Heart right ventricle (tissue), 16 donors: ENCODE data around the gene SEMA5A. TPM values are rescaled to one million over a fixed set of nuclear protein-coding genes. Genes with fewer than 3 reads are reported as not detected.

Experiments
- ATAC-seq, 8 donors: fragments of 200-7000 bp; cut with Tn5 transposase; one replicate each; pipeline ENCODE4 v1.9.1; 2020; ENCODE audit warnings: mild to moderate bottlenecking in 8 of 8, moderate library complexity in 8 of 8, moderate number of reproducible peaks in 1 of 8
- DNase-seq, 2 donors: peaks; one replicate each; pipeline ENCODE4 v3.0.0-alpha.2; 2020
- H3K27ac ChIP-seq, 10 donors: fragments of 200-600 bp; sonication (generic) in 2 of 10; one replicate each; pipeline versions ENCODE4 v1.5.0 to v1.8.0; 2020 to 2022; ENCODE audit warnings: mild to moderate bottlenecking in 3 of 10
- H3K27me3 ChIP-seq, 7 donors: fragments of 200-600 bp; one replicate each; pipeline ENCODE4 v1.8.0; 2021 to 2022; ENCODE audit warnings: mild to moderate bottlenecking in 2 of 7
- H3K36me3 ChIP-seq, 9 donors: fragments of 200-600 bp; sonication (generic) in 1 of 9; one replicate each; pipeline versions ENCODE4 v1.5.0 to v1.8.0; 2020 to 2022; ENCODE audit warnings: mild to moderate bottlenecking in 2 of 9
- H3K4me1 ChIP-seq, 9 donors: fragments of 200-600 bp; sonication (generic) in 1 of 9; one replicate each; pipeline versions ENCODE4 v1.5.0 to v1.8.0; 2020 to 2022; ENCODE audit warnings: mild to moderate bottlenecking in 4 of 9
- H3K4me3 ChIP-seq, 10 donors: fragments of 200-600 bp; sonication (generic) in 2 of 10; one replicate each; pipeline versions ENCODE4 v1.5.0 to v1.8.0; 2020 to 2022; ENCODE audit warnings: mild to moderate bottlenecking in 7 of 10, moderate library complexity in 2 of 10
- H3K9me3 ChIP-seq, 11 donors: fragments of 200-600 bp in 10 of 11; sonication (generic) in 2 of 11; one replicate each; pipeline versions ENCODE4 v1.5.0 to v1.8.0; 2013 to 2022; ENCODE audit warnings: mild to moderate bottlenecking in 2 of 11, control low read depth in 1 of 11, moderate library complexity in 1 of 11
- CTCF ChIP-seq, 9 donors: fragments of 200-600 bp; sonication (generic) in 2 of 9; IDR thresholded peaks; one replicate each; pipeline versions ENCODE4 v1.5.0 to v1.8.0; 2021 to 2022; ENCODE audit warnings: antibody characterized with exemption in 9 of 9, mild to moderate bottlenecking in 5 of 9, moderate library complexity in 1 of 9
- WGBS, 2 donors: extraction: QIAGEN DNeasy Blood & Tissue Kit; methylation state at CpG; one replicate each; pipeline ENCODE4 v1.1.7; 2013; ENCODE audit warnings: inconsistent platforms in 1 of 2; 5-methylcytosine and 5-hydroxymethylcytosine counted together
- intact Hi-C, 10 donors: fragments of 100-400 bp; cut with DNase I; formaldehyde crosslinking; loops; one replicate each; pipeline versions ENCODE4 v1.11.1 to v1.14.2; 2022
- polyA plus RNA-seq, 2 donors: library from polyadenylated mRNA; stranded (reverse); fragments of 200-250 nt; gene quantifications; one replicate each; pipeline ENCODE4 v1.2.3, GENCODE V29; 2013
- total RNA-seq, 10 donors: library from RNA; stranded (reverse); fragmentation: NEBNext Ultra II Directional in 3 of 10; extraction: Animal tissue kit (Norgen Biotek cat#: 25700) in 3 of 10; gene quantifications; one replicate each; pipeline versions ENCODE4 v1.2.1 to v1.2.4, GENCODE V29; 2021 to 2023
- donor health status: Arrhythmogenic right ventricular cardiomyopathy.
- donor health status: ischemic (EF 13 %, LVEDD 7.1; RV severe dilation, severe dysfunction).
- donor health status: healthy with polysubstance abuse.
- donor health status: DM: no; HTN: yes; CAD: no.
- donor health status: DM: no; HTN: no; CAD: no.
- donor health status: ischemic (EF 25% LVEDD 6.9; RV normal size, moderate dysfunction).
- donor health status: ischemic (EF 25% LVEDD 5.7; RV mildly dilated, moderate dysfunction).
- donor health status: healthy.
- donor health status: DM: yes; HTN: yes; CAD: no.
- donor health status: Ischemic cardiomyopathy.
- donor health status: ischemic (EF 35%, LVEDD 5.7; RV mildly dilated, moderate dysfunction).
- donor health status: nonischemic (EF 11% LVEDD 7.7; RV severe dilation, severe dysfunction).
- donor health status: DM: yes; HTN: yes; CAD: no.
- donor health status: PGD.
- donor health status: ischemic (EF 29% LVEDD 5.4; RV normal size, mild dysfunction).
- donor health status: nonischemic (EF 23%, LVEDD 6.1; RV moderate dilation, normal function).

SEMA5A gene
- total and polyA plus RNA-seq, 12 donors = 1.9 to 71.5 (median 48.0) TPM

DNA sequence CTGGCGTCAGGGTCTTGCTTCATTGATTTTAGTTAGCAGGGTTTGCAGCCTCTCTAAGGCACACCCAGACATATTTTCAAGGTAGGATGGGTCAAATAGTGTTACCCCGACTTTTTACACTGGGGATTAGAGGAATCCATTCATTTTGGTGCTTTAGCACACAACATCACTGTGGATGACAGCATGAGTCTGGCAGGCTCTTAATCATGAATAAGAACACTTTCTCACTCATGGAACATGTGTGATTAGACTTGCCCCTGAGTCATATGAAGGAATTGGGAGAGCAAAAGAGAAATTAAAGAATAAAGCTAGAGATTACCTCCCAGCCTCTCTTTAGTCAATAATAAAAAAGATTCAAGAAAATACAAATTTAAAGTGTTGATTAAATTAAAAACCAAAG, 175.6 kb downstream of the SEMA5A start:
- Histone ChIP-seq H3K4me1 (peaks cover 0 to 19% (median 9%) of the 10 kb centered on the region in 9 donors), H3K27me3 (no peaks in the 10 kb centered on the region), H3K9me3 (peaks cover 0 to 11% (median 0%) of the 10 kb centered on the region in 11 donors), H3K4me3 (no peak overlapping the region), H3K27ac (no peak overlapping the region), H3K36me3 (no peaks in the 10 kb centered on the region)
- DNase-seq (no peak), ATAC-seq (no peak)
- intact Hi-C loops = no loop called here
- WGBS, 2 donors = 84 to 88% methylated on average over 2 of the region's 2 CpGs
- no peak for TF ChIP-seq CTCF (IDR thresholded peaks at IDR 0.05)

GRCh38 chr5:9365512-9365911, 180.4 kb downstream of the SEMA5A start:
- peak in 1 of 2 donors; percentile 19 for DNase-seq
- H3K4me3 ChIP-seq = no peak overlapping the region
- intact Hi-C loops = loop anchor here in 3 of 10 donors (10.0 kb wide), 2 partner anchors 129 to 179 kb away; partner anchors contain the start of gene SEMA5A (in 2 of the 3)

GRCh38 chr5:9363449-9363848, 182.4 kb downstream of the SEMA5A start:
- DNase-seq (no peak), ATAC-seq (peak in 1 of 8 donors; percentile 11)
- TF ChIP-seq CTCF (IDR thresholded peaks at IDR 0.05) = no peak
- H3K36me3 ChIP-seq = no peaks in the 10 kb centered on the region
- H3K4me1 ChIP-seq = peaks cover 0 to 28% (median 21%) of the 10 kb centered on the region in 9 donors
- intact Hi-C loops = loop anchor here in 8 of 10 donors (1.0 to 10.0 kb wide), 6 partner anchors 131 to 184 kb away; partner anchors contain the start of gene SEMA5A (in 3 of the 8)
- peak overlapping the region in 6 of 10 donors; percentile 2 to 49 (median 29) for H3K27ac ChIP-seq
- H3K9me3 ChIP-seq = peaks cover 0 to 2% (median 0%) of the 10 kb centered on the region in 11 donors
- H3K27me3 ChIP-seq = no peaks in the 10 kb centered on the region
- WGBS, 2 donors = 19 to 29% methylated on average over 2 of the region's 2 CpGs
- no peak overlapping the region for H3K4me3 ChIP-seq

More at GRCh38 chr5:9365512-9365911, 180.4 kb downstream of the SEMA5A start:
- TF ChIP-seq CTCF (IDR thresholded peaks at IDR 0.05) = no peak
- H3K36me3 ChIP-seq = no peaks in the 10 kb centered on the region
- H3K27me3 ChIP-seq = no peaks in the 10 kb centered on the region
- WGBS, 2 donors = 24 to 55% methylated on average over 1 of the region's 1 CpG
- H3K9me3 ChIP-seq = peaks cover 0 to 11% (median 0%) of the 10 kb centered on the region in 11 donors
- ATAC-seq = peak in 6 of 8 donors; percentile 57 to 92 (median 68)
- peak overlapping the region in 2 of 10 donors; percentile 31 to 50 for H3K27ac ChIP-seq
- H3K4me1 ChIP-seq = peaks cover 0 to 19% (median 14%) of the 10 kb centered on the region in 9 donors

DNA sequence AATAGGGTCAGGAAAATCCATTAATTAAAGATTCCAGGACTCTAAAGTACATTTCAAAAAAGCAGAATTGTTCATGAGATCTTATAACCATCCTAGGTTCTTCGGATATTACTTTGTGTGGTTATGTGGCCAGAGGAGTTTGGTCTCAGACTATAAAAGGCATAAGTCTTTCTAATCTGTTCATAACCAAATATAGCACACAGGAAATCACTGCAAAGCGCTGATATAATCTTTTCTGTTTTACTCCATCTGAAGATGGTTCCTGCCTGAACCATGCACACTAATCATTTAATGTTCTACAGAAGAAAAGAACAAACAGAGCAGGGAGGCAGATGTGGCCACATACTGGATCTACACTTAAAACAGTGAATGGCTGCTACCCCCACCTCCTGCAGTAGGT, 182.8 kb downstream of the SEMA5A start:
- H3K4me1 ChIP-seq = peaks cover 0 to 29% (median 21%) of the 10 kb centered on the region in 9 donors
- no peak overlapping the region for H3K4me3 ChIP-seq
- no peak for DNase-seq
- H3K9me3 ChIP-seq = no peaks in the 10 kb centered on the region
- no peak for TF ChIP-seq CTCF (IDR thresholded peaks at IDR 0.05)
- intact Hi-C loops = loop anchor here in 8 of 10 donors (1.0 to 10.0 kb wide), 6 partner anchors 132 to 184 kb away; partner anchors contain the start of gene SEMA5A (in 3 of the 8)
- H3K27ac ChIP-seq = peak overlapping the region in 5 of 10 donors; percentile 18 to 49 (median 34)
- WGBS, 2 donors = 16 to 33% methylated on average over 2 of the region's 2 CpGs
- H3K36me3 ChIP-seq = no peaks in the 10 kb centered on the region
- H3K27me3 ChIP-seq = no peaks in the 10 kb centered on the region
- peak in 2 of 8 donors; percentile 11 to 15 for ATAC-seq
